Stimulated activated CD4-positive, alpha-beta T cell treated with anti-CD3 and anti-CD28 coated beads, Interleukin-15, amount 100 ng/mL, for 24 hours (primary cell): ENCODE data around the gene CNTNAP3B.
"Not testable (repeated sequence)": the region's sequence is repeated elsewhere in the genome, so short reads cannot be mapped to it uniquely, and the experiment has no call there.

Experiments used
- DNase-seq: peaks from one replicate; pipeline ENCODE4 v3.0.0-alpha.2; 2020

Gene CNTNAP3B

DNA sequence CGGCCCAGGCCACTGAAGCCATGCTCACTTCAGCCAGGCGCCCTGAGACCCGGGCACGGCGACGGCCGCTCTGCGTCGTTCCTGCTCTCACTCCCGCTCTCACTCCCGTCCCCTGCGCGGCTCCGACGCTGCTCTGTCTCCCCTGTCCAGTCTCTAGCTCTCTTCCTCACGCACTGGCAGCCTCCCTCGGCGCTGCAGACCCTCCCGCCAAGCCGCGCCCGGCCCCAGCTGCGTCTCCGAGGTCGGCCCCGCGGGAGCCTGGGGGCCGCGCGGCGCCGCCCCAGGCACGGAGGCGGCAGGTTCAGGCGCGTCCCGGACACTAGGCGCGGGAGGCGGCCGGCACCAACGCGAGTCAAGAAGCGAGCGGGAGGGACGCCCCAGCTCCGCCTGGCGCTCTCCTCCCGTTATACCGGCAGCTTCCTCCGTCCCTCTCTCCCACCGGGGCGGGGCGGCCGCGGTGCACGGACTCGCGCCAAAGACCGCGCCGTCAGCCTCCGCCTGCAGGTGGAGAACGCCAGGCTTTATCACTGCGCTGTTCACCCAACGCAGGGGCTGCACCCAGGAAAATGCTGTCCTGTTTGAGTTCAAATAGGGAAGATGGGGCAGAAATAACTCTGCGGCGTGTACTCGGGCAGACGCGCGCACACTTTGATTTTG lies at the start of gene CNTNAP3B:
Gene CNTNAP3B, minus strand, starts transcription at position 354 of the 657 bp plus-strand sequence. Its CDS starts 332 bp downstream, at position 22.
- peak; percentile 4 for DNase-seq

DNA sequence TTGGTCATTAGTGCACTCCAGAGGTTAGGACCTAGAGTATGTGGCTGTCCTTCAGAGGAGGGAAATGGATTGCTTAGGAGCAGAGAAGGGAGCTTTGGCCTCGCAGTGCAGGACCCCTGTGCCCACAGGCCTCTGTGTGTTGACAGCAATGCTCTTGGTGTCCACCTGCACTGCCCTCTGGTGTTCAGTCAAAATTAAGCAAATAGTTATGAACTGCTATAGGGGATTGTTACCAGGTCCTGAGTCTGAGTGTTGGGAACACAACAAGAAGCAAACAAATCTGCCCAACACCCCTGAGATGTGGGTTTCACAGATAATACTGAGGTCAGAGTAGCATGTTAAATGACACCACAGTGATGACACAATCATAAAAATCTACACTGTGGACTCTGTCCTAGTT lies 31.1 kb upstream of the CNTNAP3B start:
- not testable (repeated sequence) for DNase-seq

DNA sequence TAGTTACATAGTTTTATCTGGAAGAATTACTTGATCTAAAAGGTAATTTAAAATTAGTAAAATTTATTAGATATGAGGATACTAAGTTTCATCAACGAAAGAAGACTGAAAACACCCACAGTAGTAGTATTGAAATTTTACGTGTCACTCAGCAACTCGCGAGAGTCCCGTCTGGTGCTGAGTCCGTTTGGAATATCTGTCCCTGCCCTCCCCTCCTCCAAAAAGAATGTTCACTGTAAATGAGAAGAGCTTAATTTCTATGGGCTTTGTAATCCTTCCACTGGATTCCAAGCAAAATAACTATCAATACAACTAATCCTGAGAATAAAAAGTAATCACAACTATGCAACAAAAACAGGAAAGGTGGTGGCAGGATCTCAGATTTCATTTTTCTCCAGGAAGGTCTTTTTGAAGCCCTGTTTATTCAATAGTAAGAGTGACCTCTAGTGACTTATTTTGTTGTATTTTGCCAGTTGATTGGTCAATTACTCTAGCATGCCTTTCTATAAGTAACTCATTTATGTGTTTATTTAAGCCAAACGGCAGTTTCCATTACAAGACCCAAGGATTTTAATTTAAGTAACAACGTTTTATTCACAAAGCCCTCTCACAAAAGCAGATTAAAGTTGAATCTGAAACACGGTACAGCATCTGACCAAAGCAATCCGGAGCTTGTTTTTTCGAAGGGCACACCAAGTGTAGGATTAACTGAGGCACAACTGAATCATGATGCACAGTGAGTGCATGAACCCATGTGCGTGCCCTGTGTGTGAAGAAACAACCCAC lies 2.0 kb downstream of the CNTNAP3B start:
- not testable (repeated sequence) for DNase-seq

DNA sequence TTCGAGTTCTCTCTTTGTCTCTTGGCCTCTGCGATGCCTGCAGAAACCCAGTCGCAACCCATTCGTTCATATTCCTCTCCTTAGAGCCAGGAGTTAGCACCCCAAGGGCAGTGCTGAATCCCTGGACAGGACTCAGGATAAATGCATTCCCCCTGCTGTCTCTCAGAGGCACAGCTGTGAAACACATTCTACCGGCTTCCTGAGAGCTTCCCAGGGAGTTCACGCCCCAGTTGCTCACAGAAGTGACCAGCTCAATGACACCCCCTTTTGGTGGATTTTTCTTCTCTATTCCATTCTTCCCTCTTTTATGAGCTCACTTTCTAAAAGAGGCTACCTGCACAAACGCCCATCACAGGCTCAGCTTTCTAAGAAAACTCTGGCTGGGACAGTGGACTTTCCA lies 8.2 kb downstream of the CNTNAP3B start:
- not testable (repeated sequence) for DNase-seq

DNA sequence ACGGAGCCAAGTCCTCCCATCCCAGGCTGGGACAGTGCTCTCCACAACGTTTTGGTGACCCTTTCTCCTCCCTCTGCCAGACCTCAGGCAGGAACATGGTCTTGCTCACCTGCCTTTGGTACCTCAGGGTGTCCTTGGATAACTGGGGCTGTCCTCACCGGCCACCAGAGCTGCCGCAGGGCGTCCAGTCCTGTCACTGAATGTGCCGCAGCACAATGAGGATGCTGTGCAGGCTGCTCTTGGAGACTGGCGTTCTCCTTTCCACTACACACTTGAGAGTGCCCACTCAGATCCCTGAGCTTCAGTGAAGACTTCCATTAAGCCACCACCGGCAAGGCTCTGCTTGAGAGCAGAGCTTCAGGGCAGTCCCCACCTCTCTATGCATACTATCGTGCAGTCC lies 33.3 kb downstream of the CNTNAP3B start:
- not testable (repeated sequence) for DNase-seq

DNA sequence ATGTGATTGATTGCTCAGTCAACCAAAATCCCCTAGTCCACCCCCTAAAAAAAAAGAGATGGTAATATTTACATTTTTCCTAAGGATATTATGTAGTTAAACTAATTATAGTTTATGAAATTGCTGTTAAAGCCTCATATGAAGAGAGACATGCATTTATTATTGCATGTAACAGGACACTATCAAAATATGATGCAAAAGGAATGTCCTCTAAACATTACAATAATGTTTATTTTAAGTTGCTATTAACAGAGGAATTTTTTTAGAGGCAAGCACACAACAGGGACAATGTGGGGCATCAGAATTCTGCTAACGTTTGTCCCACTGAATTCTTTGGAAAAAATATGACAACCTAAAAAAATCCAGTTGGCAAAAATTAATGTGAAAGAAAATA lies 44.7 kb downstream of the CNTNAP3B start:
- DNase-seq: not testable (repeated sequence)

DNA sequence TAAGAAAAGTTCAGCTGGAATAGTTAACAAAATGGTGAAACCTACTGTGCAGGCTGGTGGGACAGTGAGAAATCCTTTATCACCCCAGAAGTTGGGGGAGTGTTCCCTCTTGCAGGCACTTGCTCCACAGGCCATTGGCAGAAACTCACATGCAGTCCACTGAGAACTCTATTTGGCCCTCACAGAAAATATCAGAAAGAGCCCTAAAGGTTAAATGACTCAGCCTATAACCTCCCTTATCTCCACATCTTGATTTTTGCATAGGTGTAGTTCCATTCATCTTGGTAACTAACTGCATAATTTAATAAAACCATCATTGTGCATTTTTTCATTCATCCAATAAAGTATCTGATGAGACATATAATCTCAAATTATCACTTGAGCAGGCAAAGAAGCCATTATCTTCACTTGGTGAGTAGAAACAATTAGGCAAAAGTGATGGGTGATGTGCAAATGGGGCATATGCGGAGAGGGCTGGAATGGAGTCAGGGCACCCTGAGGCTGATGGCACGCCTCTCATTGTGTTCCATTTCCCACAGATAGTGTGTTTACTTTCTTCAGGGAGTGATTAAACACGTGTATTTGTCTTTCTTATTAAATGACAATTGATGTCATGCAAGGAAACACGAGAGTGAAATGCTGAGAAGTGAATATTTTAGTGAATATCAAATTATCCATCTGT lies 45.2 kb downstream of the CNTNAP3B start:
- DNase-seq: not testable (repeated sequence)

DNA sequence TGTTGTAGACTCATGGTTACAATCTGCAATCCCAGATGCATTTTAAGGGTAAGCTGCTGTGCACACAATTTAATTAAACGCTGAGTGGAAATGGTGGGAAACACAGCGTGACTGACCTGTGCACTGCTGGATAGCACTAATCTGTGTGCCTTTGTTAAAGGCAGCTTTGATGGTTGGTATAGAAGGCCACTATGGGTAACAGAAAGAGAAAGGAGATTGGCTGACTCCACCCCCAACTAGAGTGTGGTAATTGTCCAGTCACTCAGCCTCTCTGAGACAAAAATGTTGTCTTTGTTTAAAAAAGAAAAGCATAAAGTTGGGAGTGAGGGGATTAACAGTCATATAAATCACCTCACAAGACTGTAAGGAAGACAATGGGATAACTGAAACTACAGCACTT lies 48.9 kb downstream of the CNTNAP3B start:
- not testable (repeated sequence) for DNase-seq

DNA sequence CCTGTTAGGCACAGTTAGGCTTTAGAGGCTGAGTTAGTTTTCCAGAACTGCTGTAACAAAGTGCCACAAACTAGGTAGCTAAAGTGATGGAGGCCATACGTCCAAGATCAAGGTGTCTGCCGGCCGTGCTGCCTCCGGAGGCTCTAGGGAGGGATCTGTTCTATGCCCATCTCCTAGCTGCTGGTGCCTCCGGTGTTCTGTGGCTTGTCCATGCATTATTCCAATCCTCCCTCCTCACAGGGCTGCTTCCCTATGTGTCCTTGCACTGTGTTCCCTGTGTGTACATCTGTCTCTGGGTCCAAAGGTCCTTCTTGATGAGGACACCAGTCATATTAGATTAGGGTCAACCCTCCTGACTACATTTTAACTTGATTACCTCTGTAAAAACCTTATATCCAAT lies 54.4 kb downstream of the CNTNAP3B start:
- not testable (repeated sequence) for DNase-seq

DNA sequence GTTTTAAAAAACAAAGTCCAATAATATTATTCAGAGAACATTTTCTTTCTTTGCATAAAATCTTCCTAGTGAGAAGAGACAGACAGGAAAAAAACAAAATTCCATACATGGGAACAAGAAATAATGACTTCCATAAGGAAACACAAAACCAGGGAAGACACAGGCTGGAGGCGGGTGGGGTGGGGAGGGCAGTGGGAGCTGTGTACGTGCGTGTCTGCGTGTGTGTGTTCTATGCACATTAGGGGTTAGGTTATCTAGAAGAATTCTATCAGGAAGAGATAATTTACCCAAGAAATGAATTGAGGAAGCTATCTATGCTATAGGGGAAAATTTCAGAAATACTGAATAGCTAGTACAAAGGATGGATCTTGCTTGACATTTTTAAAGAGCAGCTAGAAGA lies 58.2 kb downstream of the CNTNAP3B start:
- not testable (repeated sequence) for DNase-seq

DNA sequence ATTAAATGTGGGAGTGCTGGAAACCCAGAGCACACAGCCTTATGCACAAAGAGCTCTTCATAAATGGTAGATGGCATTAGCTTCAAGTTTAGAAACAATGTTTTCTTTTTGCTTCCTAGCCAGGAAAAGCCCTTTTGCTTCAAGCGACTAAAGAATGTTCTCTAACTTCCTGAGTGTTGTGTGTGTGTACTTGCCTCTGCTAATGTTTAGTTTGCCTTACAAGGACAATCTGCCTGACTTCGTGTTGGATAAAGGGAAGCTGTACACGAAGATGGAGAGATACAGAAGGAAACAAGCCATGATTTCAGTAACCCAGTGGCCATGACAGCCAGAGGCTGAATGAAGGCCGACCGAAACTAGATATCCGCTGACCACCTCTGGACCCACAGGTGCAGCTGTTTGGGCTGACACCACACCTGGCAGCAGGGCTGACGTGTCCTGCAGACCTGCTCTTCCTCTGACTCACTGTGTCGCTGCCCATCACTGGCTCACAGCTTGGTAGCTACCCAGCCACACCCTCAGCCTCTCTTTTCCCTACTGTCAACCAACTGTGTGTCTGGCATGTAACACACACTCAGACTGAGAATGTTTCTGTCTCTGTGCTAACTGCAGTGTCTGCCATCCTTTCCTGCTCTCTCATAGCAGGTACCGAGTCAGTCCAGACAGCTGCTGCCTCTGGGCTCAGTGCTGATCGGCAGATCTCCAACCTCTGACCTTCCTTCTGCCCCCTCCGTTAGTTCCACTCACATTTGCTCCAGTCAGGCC lies 59.0 kb downstream of the CNTNAP3B start:
- DNase-seq: not testable (repeated sequence)

DNA sequence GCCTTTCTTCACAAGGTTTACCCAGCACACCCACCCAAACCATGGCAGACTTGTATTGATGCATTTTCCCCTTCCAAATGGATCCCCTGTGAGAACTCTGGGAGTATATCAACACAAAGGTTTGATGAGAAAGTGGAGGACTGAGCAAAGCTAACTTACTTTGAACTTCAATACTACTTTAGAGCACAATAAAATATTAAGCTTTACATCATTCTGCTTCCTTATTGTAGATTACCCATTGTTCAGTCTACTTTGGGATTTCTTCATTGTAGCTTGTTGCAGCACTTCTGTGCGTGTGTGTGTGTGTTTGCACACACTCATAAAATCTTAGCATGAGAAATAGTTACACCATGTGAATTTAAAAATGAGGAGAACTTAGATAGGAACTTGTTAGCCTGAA lies 75.4 kb downstream of the CNTNAP3B start:
- DNase-seq: not testable (repeated sequence)

DNA sequence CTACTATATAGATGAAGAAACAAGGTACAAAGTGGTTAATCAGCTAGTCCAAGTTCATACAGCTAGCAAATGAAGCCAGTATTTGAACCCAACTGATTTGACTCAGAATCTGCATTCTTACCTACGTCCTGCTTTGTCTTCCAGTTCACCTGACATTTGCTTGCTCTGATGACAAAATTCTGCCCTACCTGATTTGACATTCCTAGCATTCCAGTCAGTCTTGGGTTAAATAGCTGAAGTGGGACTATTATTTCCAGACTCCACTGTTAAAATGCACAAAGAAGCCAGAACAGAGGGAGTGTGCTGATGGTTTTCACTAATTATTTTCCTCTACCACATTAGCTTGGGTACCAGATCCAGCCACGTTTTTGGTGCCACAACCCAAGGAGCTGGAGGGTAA lies 78.5 kb downstream of the CNTNAP3B start:
- not testable (repeated sequence) for DNase-seq

DNA sequence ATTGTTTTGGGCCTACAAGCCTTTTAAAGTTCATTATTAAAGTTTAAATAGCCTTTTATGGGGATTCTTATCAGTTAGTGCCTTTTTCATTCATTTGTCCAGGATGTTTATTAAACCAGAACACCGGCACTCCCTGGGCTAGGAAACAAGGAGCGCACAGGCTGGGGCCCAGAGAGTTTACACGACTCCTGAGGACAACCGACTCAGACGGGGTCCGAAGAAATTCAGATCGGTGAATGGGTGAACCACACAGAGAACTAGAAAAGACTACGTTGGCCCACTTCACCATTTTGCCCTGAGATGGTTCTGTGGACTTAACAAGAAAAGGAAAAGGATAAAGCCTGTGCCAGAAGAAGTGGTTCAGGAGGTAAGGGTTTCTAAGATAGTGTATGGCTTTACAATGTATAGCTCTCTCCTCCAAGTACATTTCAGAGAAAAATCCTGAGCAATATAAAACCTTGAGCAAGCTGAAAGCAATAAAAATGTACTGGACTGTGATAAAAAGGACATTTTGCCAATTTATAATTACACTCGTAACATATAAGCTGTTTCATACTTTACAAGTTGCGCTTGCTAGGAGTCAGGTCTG lies 84.7 kb downstream of the CNTNAP3B start:
- DNase-seq: not testable (repeated sequence)

DNA sequence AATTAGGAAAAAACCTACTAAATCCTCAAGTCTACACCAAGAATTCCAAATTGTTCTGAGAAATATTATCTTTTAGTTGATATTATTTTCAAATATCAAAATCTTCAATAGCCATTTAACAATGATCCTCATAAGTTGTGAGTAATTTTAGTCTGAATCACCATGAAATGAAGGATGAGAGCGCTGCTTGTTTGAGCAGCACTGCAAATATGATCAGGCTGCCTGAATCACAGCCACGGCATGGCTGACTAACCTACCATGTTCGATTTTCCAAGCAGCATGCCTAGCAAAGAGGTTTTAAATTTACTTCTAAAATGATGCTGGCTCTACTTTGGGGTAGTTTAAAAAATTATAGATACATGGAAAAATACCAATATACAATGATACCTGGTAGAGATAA lies 95.7 kb downstream of the CNTNAP3B start:
- DNase-seq: not testable (repeated sequence)

DNA sequence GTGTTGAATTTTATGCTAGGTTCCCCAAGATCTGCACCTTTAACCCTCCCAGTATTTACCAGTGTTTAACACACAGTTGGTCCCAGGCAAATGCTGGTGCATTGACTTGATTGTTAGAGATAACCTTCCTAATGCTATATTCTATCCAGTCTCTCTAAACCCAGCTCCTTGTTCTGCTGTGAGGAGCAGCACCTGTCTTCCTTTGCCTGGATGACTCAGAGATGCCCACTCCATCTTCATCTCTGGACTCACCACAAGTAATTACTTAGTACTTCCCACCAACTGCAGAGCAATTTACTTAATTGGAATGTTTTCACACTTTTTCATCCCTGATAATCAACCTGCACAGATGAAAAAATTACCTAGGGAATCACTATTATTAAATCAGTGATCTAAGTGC lies 108.6 kb downstream of the CNTNAP3B start:
- not testable (repeated sequence) for DNase-seq

DNA sequence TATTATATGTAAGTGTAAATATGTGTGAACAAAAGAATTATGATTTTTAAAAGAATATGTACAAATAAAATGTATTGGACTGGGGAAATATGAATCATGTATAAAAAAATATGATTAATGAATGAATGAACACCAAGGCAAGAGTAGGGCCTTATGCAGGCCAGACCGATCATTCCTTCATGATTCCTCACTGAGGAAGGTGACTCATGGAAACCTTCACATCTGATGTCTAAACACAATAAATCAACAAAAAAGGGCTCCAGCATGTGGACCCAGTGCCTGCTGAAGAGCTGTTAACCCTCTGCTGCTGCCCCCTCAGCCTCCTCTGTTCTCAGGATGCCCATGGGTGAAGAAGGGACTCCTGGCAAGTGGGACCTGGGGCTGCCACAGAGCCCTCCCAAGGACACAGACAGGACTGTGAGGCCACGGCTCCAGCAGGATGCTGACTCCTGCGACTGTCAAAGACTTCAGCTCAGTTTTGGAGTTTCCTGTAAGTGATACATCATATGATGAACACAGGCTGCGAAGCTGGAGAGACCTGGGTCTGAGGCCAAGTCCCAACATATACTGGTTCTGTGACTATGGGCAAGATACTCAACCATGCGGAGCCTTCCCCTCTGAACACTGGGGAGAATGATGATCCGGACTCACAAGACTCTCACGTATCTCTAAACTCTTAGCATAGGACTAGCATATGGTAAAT lies 110.9 kb downstream of the CNTNAP3B start:
- DNase-seq: not testable (repeated sequence)

DNA sequence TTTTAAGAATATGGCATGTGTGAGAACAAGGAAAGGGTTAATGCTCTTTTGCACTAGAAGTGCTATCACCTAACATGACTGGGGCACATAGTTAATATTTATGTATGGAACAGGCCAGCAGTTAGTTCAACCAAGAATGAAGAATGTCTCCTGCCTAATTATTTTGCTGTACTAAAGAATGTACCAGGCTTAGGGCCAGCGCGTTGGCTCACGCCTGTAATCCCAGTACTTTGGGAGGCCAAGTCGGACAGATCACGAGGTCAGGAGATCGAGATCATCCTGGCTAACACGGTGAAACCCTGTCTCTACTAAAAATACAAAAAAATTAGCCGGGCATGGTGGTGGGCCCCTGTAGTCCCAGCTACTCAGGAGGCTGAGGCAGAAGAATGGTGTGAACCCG lies 114.9 kb downstream of the CNTNAP3B start:
- DNase-seq: not testable (repeated sequence)

DNA sequence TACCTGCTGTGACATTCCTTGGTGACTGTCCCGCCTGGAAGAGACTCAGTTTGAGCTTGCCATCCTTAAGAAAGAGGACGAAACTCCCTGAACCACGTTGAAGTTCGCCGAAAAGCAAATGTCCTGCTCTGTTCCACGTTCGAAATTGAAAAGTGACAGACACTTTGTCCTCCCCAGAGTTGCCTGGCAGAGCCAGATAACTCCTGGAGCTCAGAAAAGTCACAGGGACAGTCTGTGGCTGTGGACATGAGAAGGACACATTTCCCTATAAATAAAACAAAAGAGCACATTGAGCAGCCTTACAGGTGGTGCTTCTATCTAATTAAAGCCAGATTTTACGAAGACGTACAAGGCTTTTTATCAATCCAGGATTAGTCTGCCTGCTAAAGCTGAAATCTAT lies 137.6 kb downstream of the CNTNAP3B start:
- DNase-seq: not testable (repeated sequence)

DNA sequence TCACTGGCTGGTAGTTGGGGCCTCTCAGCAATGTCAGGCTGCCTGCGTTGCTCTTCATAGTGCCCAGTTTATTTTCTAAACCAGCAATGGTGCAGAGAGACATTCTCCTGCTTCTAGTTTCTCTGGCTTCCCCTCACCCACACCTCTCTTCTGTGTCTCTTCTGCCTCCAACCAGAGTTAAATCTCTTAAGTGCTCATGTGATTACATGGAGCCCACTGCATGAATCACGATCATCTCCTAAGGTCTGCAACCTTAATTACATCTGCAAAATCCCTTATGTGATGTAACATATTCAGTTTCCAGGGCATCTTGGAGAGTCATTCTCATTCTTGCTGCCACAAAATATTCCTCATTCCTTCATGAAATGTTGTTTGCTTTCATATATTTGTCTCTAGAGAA lies 149.0 kb downstream of the CNTNAP3B start:
- not testable (repeated sequence) for DNase-seq

DNA sequence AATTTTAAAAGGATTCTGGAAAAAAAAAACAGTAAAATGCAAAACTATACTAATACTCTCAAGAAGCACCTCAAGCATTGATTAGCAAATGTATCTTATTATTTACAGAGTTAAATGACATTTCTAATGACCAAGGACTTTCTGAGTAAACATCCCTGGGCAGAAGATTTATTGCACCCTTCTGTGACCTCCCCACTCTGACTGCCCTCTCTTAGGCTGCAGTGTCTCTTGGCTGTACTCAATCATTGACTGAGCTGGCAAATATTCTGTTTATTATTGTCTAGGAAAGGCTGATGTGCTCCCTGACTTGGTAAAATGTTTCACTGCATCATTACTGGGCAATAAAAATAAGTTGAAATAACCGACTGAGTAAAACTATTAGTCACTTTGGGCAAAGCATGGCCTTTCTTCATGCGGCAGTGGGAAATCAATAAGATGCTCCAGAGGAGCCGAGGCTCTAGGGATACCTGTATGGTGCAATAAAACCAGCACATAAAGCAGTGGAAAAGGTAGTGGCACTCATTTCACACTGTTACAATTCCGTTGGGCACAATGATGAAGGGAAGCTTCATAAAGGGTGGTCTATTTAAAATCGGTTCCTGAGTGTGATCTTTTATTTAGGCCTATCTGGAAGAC lies 151.1 kb downstream of the CNTNAP3B start:
- DNase-seq: not testable (repeated sequence)
